Activated CD8-positive, alpha-beta T cell treated with anti-CD3 and anti-CD28 coated beads for 36 hours (primary cell): Measurements from ENCODE around the gene CHMP3. TPM values are rescaled to one million over a fixed set of nuclear protein-coding genes. Genes with fewer than 3 reads are reported as not detected.
"Not testable (repeated sequence)": the region's sequence is repeated elsewhere in the genome, so short reads cannot be mapped to it uniquely, and the experiment has no call there.

Source experiments
- ATAC-seq: fragments of 200-7000 bp; cut with Tn5 transposase; one replicate; pipeline ENCODE4 v1.10.0; 2021; ENCODE audit warnings: mild to moderate bottlenecking, moderate library complexity
- CTCF ChIA-PET: fragments of 350-600 bp; sonication (Branson Sonifier 250); formaldehyde crosslinking; loops from one replicate; lab custom pipeline; 2021; ENCODE audit warnings: antibody characterized with exemption; lab: Charles Lee
- POLR2A ChIA-PET: fragments of 350-600 bp; sonication (Branson Sonifier 250); formaldehyde crosslinking; loops from one replicate; lab custom pipeline; 2021; ENCODE audit warnings: antibody characterized with exemption; lab: Charles Lee
- DNase-seq: peaks from one replicate; pipeline ENCODE4 v3.0.0-alpha.2; 2020
- H3K27ac Mint-ChIP-seq: one replicate; pipeline ENCODE4 v1.8.0; 2021; ENCODE audit warnings: mild to moderate bottlenecking, mixed read lengths
- H3K27me3 Mint-ChIP-seq: one replicate; pipeline ENCODE4 v1.8.0; 2021; ENCODE audit warnings: mixed read lengths
- H3K36me3 Mint-ChIP-seq: one replicate; pipeline ENCODE4 v1.8.0; 2021; ENCODE audit warnings: low read depth, mixed read lengths
- H3K4me1 Mint-ChIP-seq: one replicate; pipeline ENCODE4 v1.8.0; 2021; ENCODE audit warnings: low read depth, mixed read lengths
- H3K4me3 Mint-ChIP-seq: one replicate; pipeline ENCODE4 v1.8.0; 2021; ENCODE audit warnings: mild to moderate bottlenecking, moderate library complexity, mixed read lengths
- H3K9me3 Mint-ChIP-seq: one replicate; pipeline ENCODE4 v1.8.0; 2021; ENCODE audit warnings: mixed read lengths
- intact Hi-C: fragments of 100-400 bp; cut with micrococcal nuclease; formaldehyde crosslinking; loops from one replicate; pipeline ENCODE4 v1.10.0; 2022
- total RNA-seq, 2 experiments: library from RNA; stranded (reverse); gene quantifications; one replicate each; pipeline ENCODE4 v1.2.3, GENCODE V29; 2021
- TF ChIP-seq, protein P1 (sequence below): fragments of 200-600 bp; IDR thresholded peaks from one replicate; pipeline ENCODE4 v1.8.0; 2022; ENCODE audit warnings: antibody characterized with exemption, mild to moderate bottlenecking

The CHMP3 gene
- total RNA-seq, 2 experiments from 2014 or later: 30.1 to 31.6 TPM

DNA sequence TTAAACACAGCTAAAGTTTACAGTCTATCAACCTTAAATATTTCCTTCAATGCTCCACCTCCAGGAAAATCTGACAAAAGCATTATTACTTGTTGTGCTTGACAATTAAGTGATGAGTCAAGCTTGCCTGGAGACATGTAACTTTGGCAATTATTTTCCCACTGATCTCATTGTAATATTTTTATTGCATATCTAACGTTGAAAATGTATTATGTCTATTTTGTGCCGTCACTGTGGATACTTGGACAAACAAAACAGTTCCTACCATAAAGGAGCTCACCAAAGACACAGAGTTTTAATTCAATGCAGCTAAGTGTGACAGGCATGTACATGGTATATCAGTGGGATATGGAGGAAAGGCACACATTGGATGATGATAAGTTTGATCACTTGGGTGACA lies 35.7 kb upstream of the CHMP3 start:
- Mint-ChIP-seq H3K4me3 (no peak overlapping the region), H3K4me1 (peaks cover 2% of the 10 kb centered on the region), H3K36me3 (peaks cover 10% of the 10 kb centered on the region), H3K9me3 (no peaks in the 10 kb centered on the region), H3K27ac (no peak overlapping the region), H3K27me3 (no peaks in the 10 kb centered on the region)
- TF ChIP-seq, protein P1, sequence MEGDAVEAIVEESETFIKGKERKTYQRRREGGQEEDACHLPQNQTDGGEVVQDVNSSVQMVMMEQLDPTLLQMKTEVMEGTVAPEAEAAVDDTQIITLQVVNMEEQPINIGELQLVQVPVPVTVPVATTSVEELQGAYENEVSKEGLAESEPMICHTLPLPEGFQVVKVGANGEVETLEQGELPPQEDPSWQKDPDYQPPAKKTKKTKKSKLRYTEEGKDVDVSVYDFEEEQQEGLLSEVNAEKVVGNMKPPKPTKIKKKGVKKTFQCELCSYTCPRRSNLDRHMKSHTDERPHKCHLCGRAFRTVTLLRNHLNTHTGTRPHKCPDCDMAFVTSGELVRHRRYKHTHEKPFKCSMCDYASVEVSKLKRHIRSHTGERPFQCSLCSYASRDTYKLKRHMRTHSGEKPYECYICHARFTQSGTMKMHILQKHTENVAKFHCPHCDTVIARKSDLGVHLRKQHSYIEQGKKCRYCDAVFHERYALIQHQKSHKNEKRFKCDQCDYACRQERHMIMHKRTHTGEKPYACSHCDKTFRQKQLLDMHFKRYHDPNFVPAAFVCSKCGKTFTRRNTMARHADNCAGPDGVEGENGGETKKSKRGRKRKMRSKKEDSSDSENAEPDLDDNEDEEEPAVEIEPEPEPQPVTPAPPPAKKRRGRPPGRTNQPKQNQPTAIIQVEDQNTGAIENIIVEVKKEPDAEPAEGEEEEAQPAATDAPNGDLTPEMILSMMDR: no peak
- CTCF ChIA-PET: interaction anchor here (1.1 to 1.2 kb wide), 2 partner anchors 10 to 80 kb away, joined by 3 read pairs; no protein-coding TSS in a partner anchor
- POLR2A ChIA-PET: interaction anchor here (1.3 kb wide), 1 partner anchor 11 kb away, joined by 4 read pairs; no protein-coding TSS in a partner anchor
- DNase-seq: no peak
- no peak for ATAC-seq
- intact Hi-C loops: no loop called here

GRCh38 chr2:86596118-86596517 lies 32.9 kb upstream of the CHMP3 start:
- ATAC-seq (no peak), DNase-seq (no peak)
- Mint-ChIP-seq H3K9me3 (no peaks in the 10 kb centered on the region), H3K27ac (no peak overlapping the region), H3K4me1 (no peaks in the 10 kb centered on the region), H3K4me3 (no peak overlapping the region), H3K36me3 (no peaks in the 10 kb centered on the region), H3K27me3 (no peaks in the 10 kb centered on the region)
- CTCF ChIA-PET: no interaction called here
- TF ChIP-seq, protein P1: no peak
- intact Hi-C loops: no loop called here
- POLR2A ChIA-PET: no interaction called here

- intact Hi-C loops: no loop called here
- Mint-ChIP-seq H3K4me3 (no peak overlapping the region), H3K4me1 (no peaks in the 10 kb centered on the region), H3K9me3 (peaks cover 3% of the 10 kb centered on the region), H3K27me3 (peaks cover 2% of the 10 kb centered on the region), H3K27ac (no peak overlapping the region), H3K36me3 (no peaks in the 10 kb centered on the region)
- TF ChIP-seq, protein P1: no peak
- ChIA-PET CTCF (interaction anchor here (1.6 kb wide), 1 partner anchor 12 kb away, joined by 6 read pairs; no protein-coding TSS in a partner anchor), POLR2A (no interaction called here)
- DNase-seq (no peak), ATAC-seq (no peak)
These were observed 30.0 kb upstream of the CHMP3 start for GRCh38 chr2:86593266-86593665.

- H3K4me1 Mint-ChIP-seq: no peaks in the 10 kb centered on the region
- POLR2A ChIA-PET: no interaction called here
- DNase-seq: no peak
- H3K27ac Mint-ChIP-seq: no peak overlapping the region
- TF ChIP-seq, protein P1: no peak
- H3K9me3 Mint-ChIP-seq: peaks cover 3% of the 10 kb centered on the region
- H3K36me3 Mint-ChIP-seq: no peaks in the 10 kb centered on the region
- intact Hi-C loops: no loop called here
- H3K4me3 Mint-ChIP-seq: no peak overlapping the region
- ATAC-seq: no peak
- CTCF ChIA-PET: interaction anchor here (1.1 to 1.6 kb wide), 2 partner anchors 12 to 30 kb away, joined by 3 to 6 read pairs; no protein-coding TSS in a partner anchor
- H3K27me3 Mint-ChIP-seq: peaks cover 2% of the 10 kb centered on the region
These were observed 29.4 kb upstream of the CHMP3 start for GRCh38 chr2:86592547-86593230.

DNA sequence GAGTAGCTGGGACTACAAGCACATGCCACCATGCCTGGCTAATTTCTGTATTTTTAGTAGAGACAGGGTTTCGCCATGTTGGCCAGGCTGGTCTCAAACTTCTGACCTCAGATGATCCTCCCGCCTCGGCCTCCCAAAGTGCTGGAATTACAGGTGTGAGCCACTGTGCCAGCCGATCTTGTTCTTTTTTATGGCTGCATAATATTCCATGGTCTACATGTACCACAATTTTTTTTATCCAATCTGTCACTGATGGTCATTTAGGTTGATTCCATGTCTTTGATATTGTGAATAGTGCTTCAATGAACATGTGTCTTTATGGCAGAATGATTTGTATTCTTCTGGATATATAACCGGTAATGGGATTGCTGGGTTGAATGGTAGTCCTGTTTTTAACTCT lies 26.5 kb upstream of the CHMP3 start:
- H3K9me3 Mint-ChIP-seq, H3K27me3 Mint-ChIP-seq, H3K4me3 Mint-ChIP-seq, CTCF ChIA-PET, H3K4me1 Mint-ChIP-seq, H3K36me3 Mint-ChIP-seq, DNase-seq, intact Hi-C loops, POLR2A ChIA-PET, H3K27ac Mint-ChIP-seq, ATAC-seq: not testable (repeated sequence)
